IMR-90 (cell line): Measurements from ENCODE around the gene HSPB1. TPM values are rescaled to one million over a fixed set of nuclear protein-coding genes. Genes with fewer than 3 reads are reported as not detected.

Experiments
- ATAC-seq: fragments of 200-7000 bp; cut with Tn5 transposase; 2 replicates; pipeline ENCODE4 v1.9.1; 2020; ENCODE audit warnings: low read depth, mild to moderate bottlenecking, moderate library complexity
- BruUV-seq: library from RNA; stranded (reverse); fragments of 400-500 nt; replicated peaks from 2 replicates; lab custom pipeline; 2021; lab: Mats Ljungman, UMichigan
- CTCF ChIA-PET: fragments of 300-600 bp; formaldehyde crosslinking; extraction: SDS; loops from one replicate; lab custom pipeline; 2021; ENCODE audit warnings: antibody characterized with exemption; lab: Yijun Ruan, JAX
- POLR2A ChIA-PET: fragments of 300-600 bp; sonication (Branson Sonifier 250); formaldehyde crosslinking; loops from one replicate; lab custom pipeline; 2022; ENCODE audit warnings: antibody characterized with exemption; ENCODE audit not compliant: unreplicated experiment; lab: Charles Lee
- DNase-seq: peaks from one replicate; pipeline ENCODE4 v3.0.0; 2013
- H2AFZ ChIP-seq: replicated peaks from 2 replicates; pipeline ENCODE3; 2013; ENCODE audit warnings: low read length, mild to moderate bottlenecking; ENCODE audit not compliant: poor library complexity
- H2AK5ac ChIP-seq: 2 replicates; pipeline ENCODE4 v1.6.1; 2013; ENCODE audit warnings: low read depth, low read length, inconsistent platforms
- H2AK9ac ChIP-seq: replicated peaks from 2 replicates; pipeline ENCODE3; 2013; ENCODE audit warnings: mild to moderate bottlenecking, low read depth, low read length, moderate library complexity; ENCODE audit not compliant: poor library complexity
- H2BK120ac ChIP-seq: 2 replicates; pipeline ENCODE4 v1.6.1; 2013; ENCODE audit warnings: low read depth, low read length, inconsistent platforms
- H2BK15ac ChIP-seq: 3 replicates; pipeline ENCODE4 v1.6.1; 2013; ENCODE audit warnings: low read depth, low read length, inconsistent platforms
- H2BK20ac ChIP-seq: 2 replicates; pipeline ENCODE4 v1.6.1; 2013; ENCODE audit warnings: low read depth, mild to moderate bottlenecking, inconsistent platforms, low read length, moderate library complexity
- H2BK5ac ChIP-seq: 2 replicates; pipeline ENCODE4 v1.6.1; 2013; ENCODE audit warnings: mild to moderate bottlenecking, low read depth, low read length, inconsistent platforms; ENCODE audit not compliant: poor library complexity, severe bottlenecking
- H3K14ac ChIP-seq: replicated peaks from 2 replicates; pipeline ENCODE4 v1.6.1; 2013; ENCODE audit warnings: low read depth, low read length, inconsistent platforms
- H3K18ac ChIP-seq: 2 replicates; pipeline ENCODE4 v1.6.1; 2013; ENCODE audit warnings: low read depth, low read length, control low read depth
- H3K23ac ChIP-seq: 2 replicates; pipeline ENCODE4 v1.6.1; 2013; ENCODE audit warnings: low read depth, low read length, inconsistent platforms
- H3K27ac ChIP-seq: 2 replicates; pipeline ENCODE4 v1.5.1; 2013; ENCODE audit warnings: mild to moderate bottlenecking, control low read depth, low read length; ENCODE audit not compliant: insufficient read depth
- H3K27me3 ChIP-seq: 2 replicates; pipeline ENCODE4 v1.6.1; 2013; ENCODE audit warnings: low read length; ENCODE audit not compliant: control insufficient read depth, insufficient read depth
- H3K36me3 ChIP-seq: 2 replicates; pipeline ENCODE4 v1.6.1; 2013; ENCODE audit warnings: low read length, mixed read lengths; ENCODE audit not compliant: control insufficient read depth, insufficient read depth
- H3K4ac ChIP-seq: 2 replicates; pipeline ENCODE4 v1.6.1; 2013; ENCODE audit warnings: low read depth, low read length, inconsistent platforms
- H3K4me1 ChIP-seq: 2 replicates; pipeline ENCODE4 v1.6.1; 2013; ENCODE audit warnings: low read length, mixed read lengths; ENCODE audit not compliant: control insufficient read depth, insufficient read depth
- H3K4me2 ChIP-seq: 2 replicates; pipeline ENCODE4 v1.6.1; 2013; ENCODE audit warnings: low read depth, mild to moderate bottlenecking, control low read depth, low read length, moderate library complexity
- H3K4me3 ChIP-seq: 2 replicates; pipeline ENCODE4 v1.5.1; 2013; ENCODE audit warnings: low read depth, mild to moderate bottlenecking, control low read depth, low read length, moderate library complexity; ENCODE audit not compliant: insufficient read depth
- H3K56ac ChIP-seq: 2 replicates; pipeline ENCODE4 v1.6.1; 2013; ENCODE audit warnings: low read length, inconsistent platforms; ENCODE audit not compliant: insufficient read depth; ENCODE audit errors: extremely low read depth
- H3K79me1 ChIP-seq, 2 experiments: 2 replicates each; pipeline ENCODE4 v1.6.1; 2013; ENCODE audit warnings: low read length in 2 of 2, inconsistent platforms in 1 of 2, low read depth in 1 of 2
- H3K9ac ChIP-seq: 2 replicates; pipeline ENCODE4 v1.6.1; 2013; ENCODE audit warnings: low read depth, low read length, control low read depth
- H3K9me1 ChIP-seq: 2 replicates; pipeline ENCODE4 v1.6.1; 2013; ENCODE audit warnings: low read length, inconsistent platforms; ENCODE audit not compliant: insufficient read depth
- H3K9me3 ChIP-seq: 2 replicates; pipeline ENCODE4 v1.6.1; 2013; ENCODE audit warnings: low read length; ENCODE audit not compliant: control insufficient read depth, insufficient read depth
- H4K20me1 ChIP-seq: 2 replicates; pipeline ENCODE4 v1.6.1; 2013; ENCODE audit warnings: low read length, inconsistent platforms; ENCODE audit not compliant: insufficient read depth
- H4K5ac ChIP-seq: 2 replicates; pipeline ENCODE4 v1.6.1; 2013; ENCODE audit warnings: mild to moderate bottlenecking, low read depth, low read length, control low read depth
- H4K8ac ChIP-seq, 2 experiments: 2 replicates each; pipeline ENCODE4 v1.6.1; 2013; ENCODE audit warnings: low read depth in 2 of 2, low read length in 2 of 2, control low read depth in 1 of 2, inconsistent platforms in 1 of 2
- H4K91ac ChIP-seq: 2 replicates; pipeline ENCODE4 v1.6.1; 2013; ENCODE audit warnings: low read depth, low read length, inconsistent platforms; ENCODE audit not compliant: insufficient read depth
- BHLHE40 ChIP-seq: fragments of 150-350 bp; IDR thresholded peaks from 2 replicates; pipeline ENCODE4 v1.6.1; 2016; ENCODE audit warnings: mild to moderate bottlenecking, low read depth, low read length
- CEBPB ChIP-seq: IDR thresholded peaks from 2 replicates; pipeline ENCODE4 v1.6.1; 2012; ENCODE audit warnings: low read depth, low read length, improper control_type of control experiment
- FOS ChIP-seq: fragments of 150-350 bp; IDR thresholded peaks from 2 replicates; pipeline ENCODE4 v1.6.1; 2016; ENCODE audit warnings: low read depth, low read length
- MAFK ChIP-seq: IDR thresholded peaks from 2 replicates; pipeline ENCODE4 v1.6.1; 2012; ENCODE audit warnings: low read depth, low read length, improper control_type of control experiment
- MXI1 ChIP-seq: IDR thresholded peaks from 2 replicates; pipeline ENCODE4 v1.6.1; 2012; ENCODE audit warnings: low read depth, mild to moderate bottlenecking, low read length, moderate library complexity, borderline replicate concordance
- RCOR1 ChIP-seq: IDR thresholded peaks from 2 replicates; pipeline ENCODE4 v1.6.1; 2012; ENCODE audit warnings: mild to moderate bottlenecking, low read length, improper control_type of control experiment; ENCODE audit not compliant: insufficient replicate concordance
- SMC3 ChIP-seq: fragments of 150-350 bp; IDR thresholded peaks from 2 replicates; pipeline ENCODE4 v1.6.1; 2016; ENCODE audit warnings: low read depth, mild to moderate bottlenecking, antibody characterized with exemption, low read length, moderate library complexity
- WGBS, 2 experiments: methylation state at CpG; one replicate each; pipeline versions ENCODE4 v1.1.5 to v1.1.7; 2013; ENCODE audit warnings: missing lambda C conversion rate in 2 of 2; ENCODE audit not compliant: insufficient read length in 1 of 2; ENCODE audit errors: extremely low coverage in 2 of 2; 5-methylcytosine and 5-hydroxymethylcytosine counted together
- dilution Hi-C: fragments of 300-500 bp; cut with HindIII; formaldehyde crosslinking; loops from one replicate; pipeline ENCODE4 v1.14.3; 2018; ENCODE audit warnings: low sequenced_read_pairs; ENCODE audit not compliant: unreplicated experiment
- in situ Hi-C: fragments of 300-500 bp; cut with MboI; formaldehyde crosslinking; loops from 3 replicates; pipeline ENCODE4 v1.14.3; 2019; ENCODE audit warnings: low sequenced_read_pairs, inconsistent platforms, mixed read lengths
- intact Hi-C: fragments of 100-400 bp; cut with micrococcal nuclease; formaldehyde crosslinking; loops from 2 replicates; pipeline ENCODE4 v1.10.0; 2022
- polyA plus RNA-seq, 3 experiments: library from polyadenylated mRNA; depleted of rRNA; stranded (reverse); fragments of >200 nt; gene quantifications; 2 replicates each; pipeline ENCODE4 v1.2.3, GENCODE V29; 2012; ENCODE audit warnings: low replicate concordance in 1 of 3
- total RNA-seq: library from RNA; depleted of rRNA; stranded (reverse); fragments of >200 nt; gene quantifications from 2 replicates; pipeline ENCODE4 v1.2.3, GENCODE V29; 2012
- TF ChIP-seq, protein P1 (sequence below): fragments of 150-350 bp; IDR thresholded peaks from 2 replicates; pipeline ENCODE4 v1.6.1; 2017; ENCODE audit warnings: mild to moderate bottlenecking, antibody characterized with exemption, low read length, low read depth
- TF ChIP-seq, protein P2 (sequence below): fragments of 150-350 bp; IDR thresholded peaks from 2 replicates; pipeline ENCODE4 v1.6.1; 2016; ENCODE audit warnings: low read depth, mild to moderate bottlenecking, low read length, moderate library complexity, borderline replicate concordance

Gene HSPB1
- total and polyA plus RNA-seq, 2 of the 4 experiments (the other 2 are of a cell fraction) = 33.2 to 1,363 TPM

- Histone ChIP-seq H3K14ac (no peak overlapping the region), H3K4ac (peak overlapping the region; percentile 60; the same call in 1 of the 2 replicates), H3K9me1 (peaks cover 12% of the 10 kb centered on the region), H3K56ac (no peak overlapping the region), H3K9me3 (no peaks in the 10 kb centered on the region), H4K5ac (no peak overlapping the region), H3K4me3 (no peak overlapping the region), H2BK5ac (peak overlapping the region; percentile 26), H3K18ac (no peak overlapping the region), H2AFZ (no peak overlapping the region), H2AK9ac (no peak overlapping the region), H2BK15ac (peak overlapping the region; percentile 38; the same call in 1 of the 3 replicates), H3K4me2 (no peak overlapping the region), H3K27ac (no peak overlapping the region), H4K20me1 (peaks cover 15% of the 10 kb centered on the region), H4K8ac (no peak overlapping the region), H3K36me3 (peaks cover 10% of the 10 kb centered on the region), H2BK120ac (peak overlapping the region; percentile 3; the same call in 1 of the 2 replicates), H2AK5ac (peak overlapping the region; percentile 59; the same call in 1 of the 2 replicates), H2BK20ac (peak overlapping the region; percentile 47; the same call in 1 of the 2 replicates), H3K23ac (no peak overlapping the region), H3K27me3 (no peaks in the 10 kb centered on the region), H3K9ac (no peak overlapping the region), H3K79me1 (peaks cover 0 to 28% of the 10 kb centered on the region in 2 experiments; a peak in 3 of 4 replicates), H3K4me1 (peaks cover 22% of the 10 kb centered on the region), H4K91ac (no peak overlapping the region)
- BruUV-seq = no TSS peak
- 82% methylated on average over 6 of the region's 7 CpGs; no CpG with 5 or more reads in 1 of the 2 experiments for WGBS, 2 experiments
- ChIA-PET POLR2A (no interaction called here), CTCF (no interaction called here)
- in situ Hi-C loops (no loop called here), dilution Hi-C loops (no loop called here), intact Hi-C loops (no loop called here)
- ATAC-seq = no peak
- peak; percentile 82 for DNase-seq
- peak; percentile 88 for TF ChIP-seq CEBPB
- TF ChIP-seq, protein P1, sequence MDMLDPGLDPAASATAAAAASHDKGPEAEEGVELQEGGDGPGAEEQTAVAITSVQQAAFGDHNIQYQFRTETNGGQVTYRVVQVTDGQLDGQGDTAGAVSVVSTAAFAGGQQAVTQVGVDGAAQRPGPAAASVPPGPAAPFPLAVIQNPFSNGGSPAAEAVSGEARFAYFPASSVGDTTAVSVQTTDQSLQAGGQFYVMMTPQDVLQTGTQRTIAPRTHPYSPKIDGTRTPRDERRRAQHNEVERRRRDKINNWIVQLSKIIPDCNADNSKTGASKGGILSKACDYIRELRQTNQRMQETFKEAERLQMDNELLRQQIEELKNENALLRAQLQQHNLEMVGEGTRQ = no peak
- no peak for TF ChIP-seq RCOR1
- no peak for TF ChIP-seq MXI1
- TF ChIP-seq, protein P2, sequence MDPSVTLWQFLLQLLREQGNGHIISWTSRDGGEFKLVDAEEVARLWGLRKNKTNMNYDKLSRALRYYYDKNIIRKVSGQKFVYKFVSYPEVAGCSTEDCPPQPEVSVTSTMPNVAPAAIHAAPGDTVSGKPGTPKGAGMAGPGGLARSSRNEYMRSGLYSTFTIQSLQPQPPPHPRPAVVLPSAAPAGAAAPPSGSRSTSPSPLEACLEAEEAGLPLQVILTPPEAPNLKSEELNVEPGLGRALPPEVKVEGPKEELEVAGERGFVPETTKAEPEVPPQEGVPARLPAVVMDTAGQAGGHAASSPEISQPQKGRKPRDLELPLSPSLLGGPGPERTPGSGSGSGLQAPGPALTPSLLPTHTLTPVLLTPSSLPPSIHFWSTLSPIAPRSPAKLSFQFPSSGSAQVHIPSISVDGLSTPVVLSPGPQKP = no peak
- TF ChIP-seq FOS = peak; percentile 45; the same call in 1 of the 2 replicates
- no peak for TF ChIP-seq SMC3
- TF ChIP-seq BHLHE40 = 0 out of 2 replicates have a peak, but pooled peaks have one; percentile 5
- 0 out of 2 replicates have a peak, but pooled peaks have one; percentile 4 for TF ChIP-seq MAFK
Measured at GRCh38 chr7:76300166-76300731, 2.2 kb upstream of the HSPB1 start.
